ENCODE measurements around the gene UGGT2. TPM values are rescaled to one million over a fixed set of nuclear protein-coding genes. Genes with fewer than 3 reads are reported as not detected.
A peak's percentile ranks its signal among the peaks of the same experiment; 100 is the strongest.

The UGGT2 gene
- total RNA-seq, 1 donor from 2014 or later, result 40.3 TPM

DNA sequence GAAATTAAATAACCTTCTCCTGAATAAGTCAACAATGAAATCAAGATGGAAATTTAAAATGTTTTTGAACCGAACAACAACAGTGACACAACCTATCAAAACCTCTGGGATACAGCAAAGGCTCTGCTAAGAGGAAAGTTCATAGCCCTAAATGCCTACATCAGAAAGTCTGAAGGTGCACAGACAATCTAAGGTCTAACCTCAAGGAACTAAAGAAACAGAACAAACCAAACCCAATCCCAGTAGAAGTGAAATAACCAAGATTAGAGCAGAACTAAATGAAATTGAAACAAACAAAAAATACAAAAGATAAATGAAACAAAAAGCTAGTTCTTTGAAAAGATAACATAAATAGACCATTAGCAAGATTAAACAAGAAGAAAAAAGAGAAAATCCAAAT lies 9.0 kb downstream of the UGGT2 start:
- Mint-ChIP-seq H3K4me1 (ENCODE audit: low read depth) (peaks cover 6% of the 10 kb centered on the region), H3K9me3 (ENCODE audit: low read depth) (peaks cover 19% of the 10 kb centered on the region), H3K27ac (ENCODE audit: unreplicated experiment) (no peak overlapping the region), H3K4me3 (ENCODE audit: unreplicated experiment) (no peak overlapping the region), H3K27me3 (ENCODE audit: low read depth) (no peaks in the 10 kb centered on the region), H3K36me3 (ENCODE audit: low read depth) (peaks cover 8% of the 10 kb centered on the region)
- no peak for DNase-seq (ENCODE audit: low spot score)
- TF ChIP-seq, protein P1, sequence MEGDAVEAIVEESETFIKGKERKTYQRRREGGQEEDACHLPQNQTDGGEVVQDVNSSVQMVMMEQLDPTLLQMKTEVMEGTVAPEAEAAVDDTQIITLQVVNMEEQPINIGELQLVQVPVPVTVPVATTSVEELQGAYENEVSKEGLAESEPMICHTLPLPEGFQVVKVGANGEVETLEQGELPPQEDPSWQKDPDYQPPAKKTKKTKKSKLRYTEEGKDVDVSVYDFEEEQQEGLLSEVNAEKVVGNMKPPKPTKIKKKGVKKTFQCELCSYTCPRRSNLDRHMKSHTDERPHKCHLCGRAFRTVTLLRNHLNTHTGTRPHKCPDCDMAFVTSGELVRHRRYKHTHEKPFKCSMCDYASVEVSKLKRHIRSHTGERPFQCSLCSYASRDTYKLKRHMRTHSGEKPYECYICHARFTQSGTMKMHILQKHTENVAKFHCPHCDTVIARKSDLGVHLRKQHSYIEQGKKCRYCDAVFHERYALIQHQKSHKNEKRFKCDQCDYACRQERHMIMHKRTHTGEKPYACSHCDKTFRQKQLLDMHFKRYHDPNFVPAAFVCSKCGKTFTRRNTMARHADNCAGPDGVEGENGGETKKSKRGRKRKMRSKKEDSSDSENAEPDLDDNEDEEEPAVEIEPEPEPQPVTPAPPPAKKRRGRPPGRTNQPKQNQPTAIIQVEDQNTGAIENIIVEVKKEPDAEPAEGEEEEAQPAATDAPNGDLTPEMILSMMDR (IDR thresholded peaks at IDR 0.05), result no peak

DNA sequence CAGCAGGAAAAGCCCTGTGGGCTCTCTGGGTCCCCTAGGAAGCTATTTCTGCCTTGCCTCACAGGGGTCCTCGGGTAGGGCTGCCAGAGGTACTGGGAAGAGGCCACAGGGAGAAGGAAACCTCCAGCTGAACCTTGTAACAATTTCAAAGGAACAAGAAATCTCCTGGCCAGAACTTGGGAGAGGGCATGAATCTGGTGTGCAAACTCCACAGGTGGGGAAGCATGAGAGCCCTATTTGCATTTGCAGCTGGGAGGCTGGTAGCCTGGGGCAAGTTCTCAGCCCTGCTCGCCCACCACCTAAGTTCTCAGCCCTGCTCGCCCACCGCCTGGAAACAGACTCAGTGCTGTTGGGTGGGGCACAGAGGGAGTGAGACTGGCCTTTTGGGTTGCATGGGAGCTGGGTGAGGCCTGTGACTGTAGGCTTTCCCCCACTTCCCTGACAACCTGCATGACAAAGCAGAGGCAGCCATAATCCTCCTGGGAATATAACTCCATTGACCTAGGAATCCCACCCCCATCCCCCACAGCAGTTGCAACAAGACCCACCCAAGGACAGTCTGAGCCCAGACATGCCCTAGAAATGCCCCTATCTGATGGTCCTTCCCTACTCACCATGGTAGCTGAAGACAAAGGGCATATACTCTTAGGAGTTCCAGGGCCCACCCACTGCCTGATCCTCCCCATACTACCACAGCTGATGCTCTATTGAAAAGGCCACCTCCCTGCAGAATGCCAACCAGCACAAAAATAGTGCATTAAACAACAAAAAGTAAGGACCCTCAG lies 11.7 kb downstream of the UGGT2 start:
- TF ChIP-seq, protein P1 (IDR thresholded peaks at IDR 0.05), result no peak
- H3K4me3 Mint-ChIP-seq (ENCODE audit: unreplicated experiment), result no peak overlapping the region
- H3K36me3 Mint-ChIP-seq (ENCODE audit: low read depth), result peaks cover 8% of the 10 kb centered on the region
- no peaks in the 10 kb centered on the region for H3K27me3 Mint-ChIP-seq (ENCODE audit: low read depth)
- H3K27ac Mint-ChIP-seq (ENCODE audit: unreplicated experiment), result no peak overlapping the region
- peaks cover 19% of the 10 kb centered on the region for H3K9me3 Mint-ChIP-seq (ENCODE audit: low read depth)
- DNase-seq (ENCODE audit: low spot score), result no peak
- H3K4me1 Mint-ChIP-seq (ENCODE audit: low read depth), result peaks cover 6% of the 10 kb centered on the region

DNA sequence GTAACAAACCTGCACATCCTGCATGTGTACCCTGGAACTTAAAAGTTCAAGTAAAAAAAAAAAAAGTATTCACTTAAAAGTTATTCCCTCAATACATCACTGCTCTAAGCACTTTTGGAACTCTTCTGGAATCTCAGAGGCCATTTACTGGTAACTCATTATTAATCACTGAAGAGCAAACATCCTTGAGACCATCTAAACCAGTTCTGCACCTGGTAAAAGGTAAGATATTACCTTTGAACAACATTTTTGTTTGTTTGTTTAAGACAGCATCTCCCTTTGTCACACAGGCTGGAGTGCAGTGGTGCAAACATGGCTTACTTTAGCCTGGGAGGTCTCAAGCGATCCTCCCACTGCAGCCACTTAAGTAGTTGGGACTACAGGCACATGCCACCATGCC lies 16.7 kb downstream of the UGGT2 start:
- H3K9me3 Mint-ChIP-seq (ENCODE audit: low read depth), result no peaks in the 10 kb centered on the region
- H3K36me3 Mint-ChIP-seq (ENCODE audit: low read depth), result no peaks in the 10 kb centered on the region
- no peak overlapping the region for H3K4me3 Mint-ChIP-seq (ENCODE audit: unreplicated experiment)
- DNase-seq (ENCODE audit: low spot score), result no peak
- no peaks in the 10 kb centered on the region for H3K27me3 Mint-ChIP-seq (ENCODE audit: low read depth)
- H3K27ac Mint-ChIP-seq (ENCODE audit: unreplicated experiment), result no peak overlapping the region
- TF ChIP-seq, protein P1 (IDR thresholded peaks at IDR 0.05), result no peak
- H3K4me1 Mint-ChIP-seq (ENCODE audit: low read depth), result peaks cover 2% of the 10 kb centered on the region

DNA sequence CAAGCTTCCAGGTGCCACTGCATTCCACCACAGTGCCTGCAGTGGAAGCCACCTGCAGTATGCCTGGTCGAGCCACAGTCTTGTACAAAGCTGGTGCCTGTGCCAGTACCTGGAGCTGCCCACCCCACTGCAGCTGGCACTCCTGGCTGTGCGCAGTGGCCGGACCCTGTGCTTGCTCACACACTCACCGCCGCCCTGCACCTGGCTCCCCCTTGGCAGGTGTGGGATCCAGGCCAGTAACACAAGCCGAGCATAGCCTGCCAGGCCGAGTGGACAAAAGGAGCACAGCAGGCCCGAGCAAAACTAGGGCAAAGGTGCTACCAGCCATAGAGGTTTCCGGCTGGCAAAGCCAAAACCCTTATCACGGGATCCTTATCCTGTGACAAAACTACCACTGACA lies 18.5 kb downstream of the UGGT2 start:
- TF ChIP-seq, protein P1 (IDR thresholded peaks at IDR 0.05), result no peak
- Mint-ChIP-seq H3K27ac (ENCODE audit: unreplicated experiment) (no peak overlapping the region), H3K4me1 (ENCODE audit: low read depth) (no peaks in the 10 kb centered on the region), H3K9me3 (ENCODE audit: low read depth) (no peaks in the 10 kb centered on the region), H3K27me3 (ENCODE audit: low read depth) (no peaks in the 10 kb centered on the region), H3K4me3 (ENCODE audit: unreplicated experiment) (no peak overlapping the region), H3K36me3 (ENCODE audit: low read depth) (peaks cover 1% of the 10 kb centered on the region)
- DNase-seq (ENCODE audit: low spot score), result peak; percentile 86

DNA sequence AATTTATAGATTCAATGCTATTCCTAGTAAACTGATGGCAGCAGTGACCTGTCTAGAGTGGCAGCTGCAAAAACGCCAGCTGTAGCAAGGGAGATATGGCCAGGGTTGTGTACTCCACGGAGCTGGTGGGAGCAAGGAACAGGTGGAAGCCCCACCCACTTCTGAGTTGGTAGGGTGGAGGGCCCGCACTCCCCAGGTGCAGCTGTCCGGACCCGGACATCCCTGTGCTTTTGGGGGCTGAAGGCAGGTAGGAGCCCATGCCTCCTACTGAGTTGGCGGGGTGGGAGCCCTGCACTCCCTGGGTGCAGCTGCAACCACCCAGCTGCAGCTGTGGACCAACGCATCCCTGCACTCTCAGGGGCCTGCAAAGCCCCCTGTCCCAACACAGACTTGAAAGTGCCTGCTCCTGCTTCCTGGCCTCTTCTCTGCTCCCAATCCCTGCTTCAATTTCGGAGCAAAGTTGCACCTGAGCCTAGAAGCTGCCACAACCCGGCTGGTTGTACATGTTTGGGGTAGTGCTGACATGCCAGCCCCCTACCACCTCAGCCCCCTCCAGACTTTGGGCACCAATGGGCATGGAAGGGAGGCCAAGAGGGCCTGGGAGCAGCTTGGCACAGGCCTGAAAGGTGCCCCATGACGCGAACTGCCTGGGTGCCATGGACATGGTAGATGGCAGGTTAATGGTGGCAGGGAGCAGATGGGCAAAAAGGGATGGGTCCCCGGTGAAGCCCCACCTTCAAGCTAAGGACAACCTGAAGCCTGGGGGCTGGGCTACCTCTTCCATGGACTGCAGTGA lies 19.8 kb downstream of the UGGT2 start:
- H3K4me3 Mint-ChIP-seq (ENCODE audit: unreplicated experiment), result no peak overlapping the region
- peaks cover 1% of the 10 kb centered on the region for H3K36me3 Mint-ChIP-seq (ENCODE audit: low read depth)

More for the DNA sequence above, 19.8 kb downstream of the UGGT2 start:
- H3K4me1 Mint-ChIP-seq (ENCODE audit: low read depth), result no peaks in the 10 kb centered on the region
- no peaks in the 10 kb centered on the region for H3K27me3 Mint-ChIP-seq (ENCODE audit: low read depth)
- TF ChIP-seq, protein P1 (IDR thresholded peaks at IDR 0.05), result no peak
- H3K27ac Mint-ChIP-seq (ENCODE audit: unreplicated experiment), result no peak overlapping the region
- DNase-seq (ENCODE audit: low spot score), result no peak
- H3K9me3 Mint-ChIP-seq (ENCODE audit: low read depth), result no peaks in the 10 kb centered on the region

Data from chondrocyte (in vitro differentiated cells).